ACC112 (cell line): ENCODE results near the gene PCLO.

ENCODE experiments used
- H2AFZ ChIP-seq: fragments of 200-600 bp; sonication (generic); one replicate; pipeline ENCODE4 v1.6.0; 2017; ENCODE audit warnings: antibody characterized with exemption, low read length; ENCODE audit not compliant: unreplicated experiment
- H3K27ac ChIP-seq: fragments of 200-600 bp; sonication (generic); 2 replicates; pipeline ENCODE4 v1.5.1; 2014; ENCODE audit warnings: low read depth, mild to moderate bottlenecking, antibody characterized with exemption, low read length, moderate library complexity
- H3K27me3 ChIP-seq: fragments of 200-600 bp; sonication (generic); 2 replicates; pipeline ENCODE4 v1.6.1; 2014; ENCODE audit warnings: mild to moderate bottlenecking, antibody characterized with exemption, low read length, moderate library complexity, mixed read lengths; ENCODE audit not compliant: insufficient read depth
- H3K36me3 ChIP-seq: fragments of 200-600 bp; sonication (generic); 2 replicates; pipeline ENCODE4 v1.6.1; 2016; ENCODE audit warnings: mild to moderate bottlenecking, antibody characterized with exemption, low read length, moderate library complexity, mixed read lengths; ENCODE audit not compliant: insufficient read depth
- H3K4me1 ChIP-seq: fragments of 200-600 bp; sonication (generic); one replicate; pipeline ENCODE4 v1.6.1; 2016; ENCODE audit warnings: low read length, mixed read lengths; ENCODE audit not compliant: insufficient read depth, unreplicated experiment, control insufficient read depth
- H3K4me3 ChIP-seq: fragments of 200-600 bp; sonication (generic); 2 replicates; pipeline ENCODE4 v1.5.1; 2014; ENCODE audit warnings: mild to moderate bottlenecking, low read depth, low read length
- H3K79me2 ChIP-seq: fragments of 200-600 bp; sonication (generic); one replicate; pipeline ENCODE4 v1.6.0; 2016; ENCODE audit warnings: low read length; ENCODE audit not compliant: control insufficient read depth, unreplicated experiment, insufficient read depth

The PCLO gene

DNA sequence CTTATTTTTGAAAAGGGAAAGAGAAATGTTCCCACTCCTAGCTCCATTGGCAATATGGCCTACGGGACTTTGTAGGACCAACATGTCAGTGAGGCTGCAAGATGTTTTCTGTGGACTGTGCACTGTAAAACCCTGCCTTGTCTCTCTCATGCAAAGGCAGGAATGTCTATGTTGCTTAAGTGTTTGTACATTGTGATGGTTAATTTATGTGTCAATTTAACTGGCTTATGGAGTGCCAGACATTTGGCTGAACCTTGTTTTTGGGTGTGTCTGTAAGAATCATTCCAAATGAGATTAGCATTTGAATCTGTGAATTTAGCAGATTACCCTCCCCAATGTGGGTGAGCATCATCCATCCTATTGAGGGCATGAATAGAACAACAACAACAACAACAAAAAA is 4.1 kb upstream of the PCLO start:
- Histone ChIP-seq H3K4me3 (no peak overlapping the region), H3K27ac (no peak overlapping the region), H3K4me1 (no peaks in the 10 kb centered on the region), H2AFZ (no peak overlapping the region), H3K79me2 (no peaks in the 10 kb centered on the region), H3K36me3 (no peaks in the 10 kb centered on the region), H3K27me3 (peaks cover 30% of the 10 kb centered on the region)

DNA sequence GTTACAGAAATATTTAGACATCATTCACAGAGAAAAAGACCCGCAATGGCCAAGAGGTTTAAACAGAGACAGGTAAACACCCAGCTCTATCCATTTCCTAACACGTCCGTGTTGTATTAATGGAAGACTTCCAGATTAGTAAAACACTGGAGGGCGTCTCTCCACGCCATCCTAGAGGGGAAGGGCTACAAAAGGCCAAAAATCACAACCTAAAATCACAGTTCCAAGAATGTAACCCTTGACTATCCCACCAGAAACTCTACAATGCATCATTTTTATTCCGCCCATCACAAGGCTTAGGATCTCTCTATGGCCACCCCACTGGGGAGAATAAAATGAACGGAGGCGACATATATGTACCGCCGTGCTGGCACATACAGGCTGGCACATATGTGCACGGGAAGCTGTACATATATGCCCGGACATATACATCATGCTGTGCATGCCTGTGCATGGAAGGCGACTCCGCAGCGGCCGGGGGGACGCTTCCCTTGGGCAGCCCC is 734 bp downstream of the PCLO start:
- Histone ChIP-seq H3K27ac (no peak overlapping the region), H3K36me3 (no peaks in the 10 kb centered on the region), H3K27me3 (peaks cover 47% of the 10 kb centered on the region), H2AFZ (peak overlapping the region; percentile 94), H3K4me1 (no peaks in the 10 kb centered on the region), H3K4me3 (peak overlapping the region; percentile 78), H3K79me2 (no peaks in the 10 kb centered on the region)

DNA sequence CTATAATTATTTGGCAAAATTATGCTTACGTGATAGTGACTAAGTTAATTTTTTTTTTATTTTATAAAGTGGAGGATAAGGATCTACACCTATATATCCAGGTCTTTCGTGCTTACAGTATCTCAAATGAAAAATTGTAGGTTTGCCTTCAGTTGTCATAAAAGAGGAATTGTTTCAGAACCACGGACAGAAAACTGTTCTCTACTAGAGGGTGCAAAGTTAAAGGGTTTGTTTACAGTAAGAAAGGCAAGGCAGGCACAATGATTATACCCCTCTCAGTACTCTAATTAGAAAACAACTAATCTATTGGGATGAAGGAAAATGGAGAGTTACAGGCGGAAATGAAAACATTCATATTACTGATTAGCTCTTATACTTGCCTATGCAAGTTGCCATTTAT is 1.5 kb downstream of the PCLO start:
- Histone ChIP-seq H3K4me1 (no peaks in the 10 kb centered on the region), H3K27ac (no peak overlapping the region), H3K4me3 (no peak overlapping the region), H3K36me3 (no peaks in the 10 kb centered on the region), H3K79me2 (no peaks in the 10 kb centered on the region), H2AFZ (no peak overlapping the region), H3K27me3 (peaks cover 47% of the 10 kb centered on the region)

DNA sequence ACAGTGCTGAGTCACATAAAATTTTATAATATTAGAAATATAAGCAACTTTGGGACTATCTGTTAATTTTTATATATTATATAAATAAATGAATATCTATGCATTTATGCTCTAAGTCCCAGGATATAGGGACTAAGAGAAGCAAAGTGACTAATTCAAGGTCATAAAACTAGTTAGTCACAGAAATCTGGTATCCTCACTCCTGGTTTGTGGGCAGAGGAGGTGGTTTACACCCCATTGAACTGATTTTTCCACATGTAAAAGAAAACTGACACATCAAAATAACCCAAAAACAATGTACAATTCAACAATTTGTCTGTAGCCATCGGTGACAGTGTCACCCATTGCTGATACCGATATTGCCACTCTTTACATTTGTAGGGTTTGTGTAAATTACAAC is 3.0 kb downstream of the PCLO start:
- no peak overlapping the region for H3K27ac ChIP-seq
- no peak overlapping the region for H3K4me3 ChIP-seq
- H3K79me2 ChIP-seq = no peaks in the 10 kb centered on the region
- no peaks in the 10 kb centered on the region for H3K36me3 ChIP-seq
- no peak overlapping the region for H2AFZ ChIP-seq
- H3K4me1 ChIP-seq = no peaks in the 10 kb centered on the region
- H3K27me3 ChIP-seq = peaks cover 50% of the 10 kb centered on the region

DNA sequence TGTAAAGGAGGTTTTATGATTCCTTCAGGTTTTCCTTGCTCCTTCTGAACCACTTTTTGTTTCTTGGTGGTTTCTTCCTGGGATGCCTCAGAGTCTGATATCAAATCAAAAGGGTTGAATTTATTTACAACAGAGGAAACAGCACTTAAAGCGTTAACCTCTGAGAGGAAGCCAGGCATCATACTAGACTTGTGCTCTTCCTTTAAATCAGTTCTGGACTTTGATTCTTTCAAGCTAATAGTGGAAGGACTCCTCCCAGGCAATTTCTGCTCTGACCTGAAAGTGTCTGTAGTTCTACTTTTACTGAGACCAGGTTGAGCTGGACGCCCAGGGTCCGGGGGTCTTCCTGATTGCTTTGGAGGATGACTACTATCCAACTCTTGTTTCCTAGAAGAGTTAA is 6.7 kb downstream of the PCLO start:
- Histone ChIP-seq H3K27me3 (peaks cover 31% of the 10 kb centered on the region), H3K79me2 (no peaks in the 10 kb centered on the region), H3K4me1 (no peaks in the 10 kb centered on the region), H3K4me3 (no peak overlapping the region), H2AFZ (no peak overlapping the region), H3K36me3 (no peaks in the 10 kb centered on the region), H3K27ac (no peak overlapping the region)

DNA sequence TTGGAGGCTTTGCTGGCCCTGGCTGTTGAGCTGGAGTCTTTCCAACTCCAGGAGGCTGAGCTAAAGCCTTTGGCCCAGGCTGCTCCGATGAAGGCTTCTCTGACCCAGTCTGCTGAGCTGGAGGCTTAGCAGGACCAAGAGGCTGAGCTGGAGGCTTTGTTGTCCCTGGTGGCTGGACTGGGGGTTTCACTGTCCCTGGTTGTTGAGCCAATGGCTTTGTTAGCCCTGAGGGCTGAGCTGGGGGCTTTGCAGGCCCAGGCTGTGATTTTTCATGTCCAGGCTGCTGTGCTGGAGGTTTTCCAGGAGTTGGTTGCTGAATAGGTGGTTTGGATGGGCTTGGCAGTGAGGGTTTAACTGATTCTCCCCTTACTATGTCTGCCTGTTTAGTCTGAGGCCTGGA is 7.3 kb downstream of the PCLO start:
- Histone ChIP-seq H3K27ac (no peak overlapping the region), H3K79me2 (no peaks in the 10 kb centered on the region), H3K4me1 (peaks cover 5% of the 10 kb centered on the region), H3K4me3 (no peak overlapping the region), H3K36me3 (no peaks in the 10 kb centered on the region), H3K27me3 (peaks cover 26% of the 10 kb centered on the region), H2AFZ (no peak overlapping the region)

DNA sequence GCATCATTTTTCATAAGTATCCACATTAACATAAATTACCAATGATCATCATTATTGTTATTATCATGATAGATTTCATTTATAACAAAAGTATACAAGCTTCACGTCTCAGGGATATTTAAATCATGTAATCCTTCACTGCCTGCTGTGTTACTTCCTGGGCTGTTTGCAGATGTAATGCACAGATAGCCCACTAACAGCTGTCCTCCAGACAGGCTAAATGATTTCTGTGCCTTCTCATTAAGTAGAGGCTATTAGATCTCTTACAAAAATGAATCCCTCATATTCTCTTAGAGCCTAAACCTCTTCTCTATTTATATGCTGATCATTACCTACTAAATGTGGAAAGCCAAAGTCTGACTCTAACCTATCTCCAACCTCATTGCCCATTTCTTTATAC is 9.3 kb downstream of the PCLO start:
- Histone ChIP-seq H3K27ac (no peak overlapping the region), H3K27me3 (peaks cover 20% of the 10 kb centered on the region; the same call in 1 of the 2 replicates), H3K79me2 (no peaks in the 10 kb centered on the region), H2AFZ (no peak overlapping the region), H3K36me3 (no peaks in the 10 kb centered on the region), H3K4me3 (no peak overlapping the region), H3K4me1 (peaks cover 24% of the 10 kb centered on the region)

DNA sequence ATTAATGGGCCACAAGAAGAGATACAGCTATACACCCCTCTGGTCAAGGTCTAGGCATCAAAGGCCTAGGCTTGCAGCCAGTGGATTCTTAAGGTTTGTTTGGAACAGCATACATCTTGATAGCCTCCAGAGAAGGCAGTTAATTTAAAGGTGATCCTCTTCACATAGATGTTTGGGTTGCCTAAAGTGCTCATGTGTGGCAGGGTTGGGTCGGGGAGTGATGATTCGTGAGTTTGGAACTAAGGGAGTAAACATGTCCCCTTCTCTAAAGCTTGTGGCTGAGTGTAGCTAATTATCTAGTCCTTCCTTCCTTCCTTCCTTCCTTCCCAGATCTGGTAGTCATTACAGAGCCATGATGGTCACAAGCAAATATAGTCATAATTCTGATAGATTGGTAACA is 12.4 kb downstream of the PCLO start:
- no peaks in the 10 kb centered on the region for H3K36me3 ChIP-seq
- H3K27ac ChIP-seq = no peak overlapping the region
- H3K27me3 ChIP-seq = peaks cover 17% of the 10 kb centered on the region; the same call in 1 of the 2 replicates
- no peaks in the 10 kb centered on the region for H3K79me2 ChIP-seq
- H3K4me3 ChIP-seq = no peak overlapping the region
- peaks cover 26% of the 10 kb centered on the region for H3K4me1 ChIP-seq
- H2AFZ ChIP-seq = no peak overlapping the region

DNA sequence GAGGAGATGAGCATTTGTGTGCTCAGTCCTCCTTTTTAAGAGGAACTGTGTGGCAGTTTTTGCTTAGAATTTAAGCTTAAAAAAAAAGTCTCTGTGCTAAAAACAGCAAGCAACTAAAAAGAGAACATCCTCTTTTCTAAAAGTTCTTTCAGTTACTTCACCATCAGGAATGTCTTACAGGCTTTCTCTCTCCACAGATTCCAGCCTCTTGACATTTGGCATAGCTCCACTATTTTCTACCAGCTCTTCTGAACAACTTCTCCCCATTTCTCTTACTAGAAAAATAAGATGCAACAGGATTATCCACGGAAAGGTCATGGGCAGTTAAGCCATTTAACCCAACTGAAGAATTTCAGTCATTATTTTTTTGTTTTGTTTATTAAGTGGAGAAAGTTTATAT is 13.2 kb downstream of the PCLO start:
- Histone ChIP-seq H3K4me1 (peaks cover 26% of the 10 kb centered on the region), H3K4me3 (0 out of 2 replicates have a peak overlapping the region, but pooled peaks have one; percentile 26), H3K27me3 (peaks cover 16% of the 10 kb centered on the region; the same call in 1 of the 2 replicates), H2AFZ (no peak overlapping the region), H3K27ac (peak overlapping the region; percentile 77), H3K36me3 (no peaks in the 10 kb centered on the region), H3K79me2 (no peaks in the 10 kb centered on the region)

DNA sequence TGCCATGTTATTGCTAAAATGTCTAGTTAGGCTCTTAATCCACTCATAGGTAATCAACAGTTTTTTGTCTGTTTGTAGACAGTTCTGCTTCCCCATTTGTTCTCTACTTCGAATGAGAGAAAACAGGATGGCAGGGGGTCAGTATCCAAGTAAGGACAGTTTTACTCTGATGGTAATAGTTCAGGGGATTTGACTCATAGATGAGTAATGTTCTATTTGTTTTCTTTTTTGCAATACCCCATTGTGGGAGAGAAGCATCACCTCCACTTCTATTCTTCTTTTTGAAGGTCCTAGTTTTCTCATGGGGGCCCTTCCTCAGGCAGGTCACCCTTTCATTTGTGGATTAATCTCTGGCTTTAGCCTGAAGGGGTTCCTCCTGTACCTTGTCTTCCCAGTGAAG is 13.9 kb downstream of the PCLO start:
- peaks cover 10% of the 10 kb centered on the region; the same call in 1 of the 2 replicates for H3K27me3 ChIP-seq
- peaks cover 26% of the 10 kb centered on the region for H3K4me1 ChIP-seq
- no peak overlapping the region for H2AFZ ChIP-seq
- no peaks in the 10 kb centered on the region for H3K79me2 ChIP-seq
- no peaks in the 10 kb centered on the region for H3K36me3 ChIP-seq
- 0 out of 2 replicates have a peak overlapping the region, but pooled peaks have one; percentile 26 for H3K4me3 ChIP-seq
- peak overlapping the region; percentile 77 for H3K27ac ChIP-seq

DNA sequence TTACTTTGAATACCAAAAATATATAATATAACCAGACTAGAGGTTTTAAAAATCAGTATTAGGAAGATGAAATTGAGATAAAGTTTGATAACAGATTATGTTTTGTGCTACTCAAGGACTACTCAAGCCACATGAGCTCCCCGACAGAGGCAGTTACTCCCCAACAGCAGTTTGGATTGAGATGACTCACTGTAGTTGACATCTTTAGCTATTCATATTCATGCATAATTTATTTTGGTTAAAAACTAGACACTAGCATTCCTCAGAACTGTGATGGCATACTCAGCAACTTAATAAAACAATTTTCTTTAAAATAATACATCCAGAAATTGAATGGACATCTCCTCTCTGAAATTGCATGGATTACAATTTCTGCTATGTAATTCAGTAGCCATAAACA is 19.6 kb downstream of the PCLO start:
- Histone ChIP-seq H3K27ac (no peak overlapping the region), H3K36me3 (no peaks in the 10 kb centered on the region), H3K4me3 (no peak overlapping the region), H3K79me2 (no peaks in the 10 kb centered on the region), H3K27me3 (peaks cover 28% of the 10 kb centered on the region), H3K4me1 (no peaks in the 10 kb centered on the region), H2AFZ (no peak overlapping the region)
